ENCODE measurements around the gene GDPGP1.

GRCh38 chr15:90268415-90268814 lies 34.4 kb downstream of the GDPGP1 start:
- TF ChIP-seq, protein P1, sequence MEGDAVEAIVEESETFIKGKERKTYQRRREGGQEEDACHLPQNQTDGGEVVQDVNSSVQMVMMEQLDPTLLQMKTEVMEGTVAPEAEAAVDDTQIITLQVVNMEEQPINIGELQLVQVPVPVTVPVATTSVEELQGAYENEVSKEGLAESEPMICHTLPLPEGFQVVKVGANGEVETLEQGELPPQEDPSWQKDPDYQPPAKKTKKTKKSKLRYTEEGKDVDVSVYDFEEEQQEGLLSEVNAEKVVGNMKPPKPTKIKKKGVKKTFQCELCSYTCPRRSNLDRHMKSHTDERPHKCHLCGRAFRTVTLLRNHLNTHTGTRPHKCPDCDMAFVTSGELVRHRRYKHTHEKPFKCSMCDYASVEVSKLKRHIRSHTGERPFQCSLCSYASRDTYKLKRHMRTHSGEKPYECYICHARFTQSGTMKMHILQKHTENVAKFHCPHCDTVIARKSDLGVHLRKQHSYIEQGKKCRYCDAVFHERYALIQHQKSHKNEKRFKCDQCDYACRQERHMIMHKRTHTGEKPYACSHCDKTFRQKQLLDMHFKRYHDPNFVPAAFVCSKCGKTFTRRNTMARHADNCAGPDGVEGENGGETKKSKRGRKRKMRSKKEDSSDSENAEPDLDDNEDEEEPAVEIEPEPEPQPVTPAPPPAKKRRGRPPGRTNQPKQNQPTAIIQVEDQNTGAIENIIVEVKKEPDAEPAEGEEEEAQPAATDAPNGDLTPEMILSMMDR (IDR thresholded peaks at IDR 0.05 in 4 of 5, conservative IDR thresholded peaks at IDR 0.05 in 1 of 5): no peak
- TF ChIP-seq POLR2A (IDR thresholded peaks at IDR 0.05): no peak
